ENCODE measurements around the gene RPL13A. TPM values are rescaled to one million over a fixed set of nuclear protein-coding genes. Genes with fewer than 3 reads are reported as not detected.

RPL13A gene
- total and polyA plus RNA-seq, 2 of the 4 experiments (the other 2 are of a cell fraction) = 1,477 to 2,069 TPM

DNA sequence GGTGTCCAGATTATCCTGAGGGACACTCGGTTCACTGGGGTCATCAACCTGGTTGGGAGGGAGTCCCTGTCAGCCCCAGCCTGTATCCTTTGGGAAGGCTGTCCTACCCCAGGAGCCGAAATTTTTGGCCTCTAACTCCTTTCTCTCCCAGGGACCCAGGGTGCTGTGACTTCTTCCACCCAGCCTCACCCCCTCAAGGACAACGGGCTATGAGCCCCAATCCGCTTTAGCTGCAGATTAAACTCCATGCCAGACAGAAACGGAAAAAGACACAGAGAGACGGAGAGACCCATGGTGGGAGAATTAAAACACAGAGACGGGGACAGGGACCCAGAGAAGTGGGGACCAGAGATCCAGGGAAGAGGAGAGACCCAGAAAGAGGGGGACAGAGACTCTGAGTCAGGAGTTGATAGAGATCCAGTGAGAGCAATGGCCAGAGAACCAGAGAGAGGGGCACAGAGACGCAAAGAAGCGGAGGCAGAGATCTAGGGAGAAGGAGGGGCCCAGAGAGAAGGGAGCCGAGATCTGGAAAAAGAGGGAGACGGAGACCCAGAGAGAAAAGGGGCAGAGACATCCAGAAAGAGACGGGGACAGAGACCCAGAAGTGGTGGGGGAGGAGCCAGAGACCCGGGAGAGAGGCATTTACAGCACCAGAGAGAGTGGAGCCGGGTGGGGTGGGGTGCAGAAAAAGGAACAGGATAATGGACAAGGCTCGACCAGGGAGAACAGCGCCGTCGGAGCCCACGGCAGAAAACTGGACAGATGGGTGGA lies 46.8 kb upstream of the RPL13A start:
- no peak overlapping the region for H2BK120ac ChIP-seq (ENCODE audit: low read depth, low read length)
- intact Hi-C loops (cut with micrococcal nuclease) = no loop called here
- H3K36me3 ChIP-seq (ENCODE audit: control insufficient read depth, insufficient read depth, low read length) = no peaks in the 10 kb centered on the region
- H4K5ac ChIP-seq (ENCODE audit: low read depth, low read length) = no peak overlapping the region
- H3K27me3 ChIP-seq (ENCODE audit: control insufficient read depth, insufficient read depth, low read length) = peaks cover 66% of the 10 kb centered on the region
- no peak overlapping the region; the same call in 1 of the 2 replicates for H3K4me2 ChIP-seq (ENCODE audit: low read depth, low read length)
- no peak overlapping the region for H2BK15ac ChIP-seq (ENCODE audit: low read depth, low read length)
- dilution Hi-C loops (cut with HindIII; ENCODE audit: low sequenced_read_pairs, unreplicated experiment) = no loop called here
- H2AFZ ChIP-seq (replicated peaks; ENCODE audit: low read length, poor library complexity) = peak overlapping the region; percentile 34
- H4K20me1 ChIP-seq (ENCODE audit: insufficient read depth, low read length) = peaks cover 3% of the 10 kb centered on the region; the same call in 1 of the 2 replicates
- H2AK9ac ChIP-seq (replicated peaks; ENCODE audit: low read depth, low read length, poor library complexity) = peak overlapping the region; percentile 45
- no peak overlapping the region for H3K4ac ChIP-seq (ENCODE audit: low read depth, low read length)
- ATAC-seq (ENCODE audit: low read depth) (no peak), DNase-seq (no peak)
- no peak overlapping the region for H4K8ac ChIP-seq (ENCODE audit: low read depth in 2 of 2, low read length in 2 of 2)
- H2BK20ac ChIP-seq (ENCODE audit: low read depth, low read length) = no peak overlapping the region
- WGBS, 2 experiments (ENCODE audit: extremely low coverage in 2 of 2, insufficient read length in 1 of 2) = 25% methylated on average over 13 of the region's 19 CpGs; no CpG with 5 or more reads in 1 of the 2 experiments
- no peaks in the 10 kb centered on the region for H3K4me1 ChIP-seq (ENCODE audit: control insufficient read depth, insufficient read depth, low read length)
- ChIA-PET POLR2A (ENCODE audit: unreplicated experiment) (no interaction called here), CTCF (no interaction called here)
- H3K4me3 ChIP-seq (ENCODE audit: insufficient read depth, low read depth, low read length) = no peak overlapping the region
- H3K14ac ChIP-seq (replicated peaks; ENCODE audit: low read depth, low read length) = no peak overlapping the region
- no peak overlapping the region for H3K23ac ChIP-seq (ENCODE audit: low read depth, low read length)
- no peak overlapping the region for H2AK5ac ChIP-seq (ENCODE audit: low read depth, low read length)
- no peak overlapping the region for H3K9ac ChIP-seq (ENCODE audit: low read depth, low read length)
- in situ Hi-C loops (cut with MboI; ENCODE audit: low sequenced_read_pairs) = loop anchor here (10.0 kb wide), 1 partner anchor 46 kb away; no protein-coding TSS in a partner anchor
- no peaks in the 10 kb centered on the region for H3K79me1 ChIP-seq (ENCODE audit: low read depth in 1 of 2, low read length in 2 of 2)
- no peak overlapping the region for H3K27ac ChIP-seq (ENCODE audit: insufficient read depth, low read length)
- no peaks in the 10 kb centered on the region; the same call in 1 of the 2 replicates for H3K9me3 ChIP-seq (ENCODE audit: control insufficient read depth, insufficient read depth, low read length)
- no TSS peak for BruUV-seq (replicated peaks)
- no peak overlapping the region for H3K56ac ChIP-seq (ENCODE audit: extremely low read depth, insufficient read depth, low read length)
- peaks cover 3% of the 10 kb centered on the region; the same call in 1 of the 2 replicates for H3K9me1 ChIP-seq (ENCODE audit: insufficient read depth, low read length)
- no peak overlapping the region for H3K18ac ChIP-seq (ENCODE audit: low read depth, low read length)
- no peak overlapping the region for H4K91ac ChIP-seq (ENCODE audit: insufficient read depth, low read depth, low read length)
- H2BK5ac ChIP-seq (ENCODE audit: low read depth, low read length, poor library complexity, severe bottlenecking) = no peak overlapping the region
- no peak for TF ChIP-seq CHD1 (IDR thresholded peaks at IDR 0.05; ENCODE audit: low read depth, low read length)
- no peak for TF ChIP-seq RCOR1 (IDR thresholded peaks at IDR 0.05; ENCODE audit: insufficient replicate concordance, low read length)
- TF ChIP-seq MXI1 (IDR thresholded peaks at IDR 0.05; ENCODE audit: borderline replicate concordance, low read depth, low read length) = no peak
- TF ChIP-seq RAD21 (IDR thresholded peaks at IDR 0.05; ENCODE audit: low read length) = no peak
- no peak for TF ChIP-seq FOS (IDR thresholded peaks at IDR 0.05; ENCODE audit: low read depth, low read length)
- no peak for TF ChIP-seq NFE2L2 (IDR thresholded peaks at IDR 0.05; ENCODE audit: low read depth, low read length)
- TF ChIP-seq, protein P1, sequence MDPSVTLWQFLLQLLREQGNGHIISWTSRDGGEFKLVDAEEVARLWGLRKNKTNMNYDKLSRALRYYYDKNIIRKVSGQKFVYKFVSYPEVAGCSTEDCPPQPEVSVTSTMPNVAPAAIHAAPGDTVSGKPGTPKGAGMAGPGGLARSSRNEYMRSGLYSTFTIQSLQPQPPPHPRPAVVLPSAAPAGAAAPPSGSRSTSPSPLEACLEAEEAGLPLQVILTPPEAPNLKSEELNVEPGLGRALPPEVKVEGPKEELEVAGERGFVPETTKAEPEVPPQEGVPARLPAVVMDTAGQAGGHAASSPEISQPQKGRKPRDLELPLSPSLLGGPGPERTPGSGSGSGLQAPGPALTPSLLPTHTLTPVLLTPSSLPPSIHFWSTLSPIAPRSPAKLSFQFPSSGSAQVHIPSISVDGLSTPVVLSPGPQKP (IDR thresholded peaks at IDR 0.05; ENCODE audit: borderline replicate concordance, low read depth, low read length) = no peak
- TF ChIP-seq, protein P2, sequence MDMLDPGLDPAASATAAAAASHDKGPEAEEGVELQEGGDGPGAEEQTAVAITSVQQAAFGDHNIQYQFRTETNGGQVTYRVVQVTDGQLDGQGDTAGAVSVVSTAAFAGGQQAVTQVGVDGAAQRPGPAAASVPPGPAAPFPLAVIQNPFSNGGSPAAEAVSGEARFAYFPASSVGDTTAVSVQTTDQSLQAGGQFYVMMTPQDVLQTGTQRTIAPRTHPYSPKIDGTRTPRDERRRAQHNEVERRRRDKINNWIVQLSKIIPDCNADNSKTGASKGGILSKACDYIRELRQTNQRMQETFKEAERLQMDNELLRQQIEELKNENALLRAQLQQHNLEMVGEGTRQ (IDR thresholded peaks at IDR 0.05; ENCODE audit: low read depth, low read length) = no peak
- no peak for TF ChIP-seq CTCF (conservative IDR thresholded peaks at IDR 0.05; ENCODE audit: low read depth, low read length)
- TF ChIP-seq CEBPB (IDR thresholded peaks at IDR 0.05; ENCODE audit: low read depth, low read length) = no peak
- TF ChIP-seq SMC3 (IDR thresholded peaks at IDR 0.05; ENCODE audit: low read depth, low read length) = no peak
- TF ChIP-seq BHLHE40 (IDR thresholded peaks at IDR 0.05; ENCODE audit: low read depth, low read length) = no peak
- no peak for TF ChIP-seq RFX5 (IDR thresholded peaks at IDR 0.05; ENCODE audit: low read depth, low read length)
- TF ChIP-seq MAFK (IDR thresholded peaks at IDR 0.05; ENCODE audit: low read depth, low read length) = no peak
- TF ChIP-seq MAZ (IDR thresholded peaks at IDR 0.05; ENCODE audit: borderline replicate concordance, low read depth, low read length) = no peak
